Psoas muscle (tissue), 8 donors: ENCODE measurements around the gene PRR29. TPM values are rescaled to one million over a fixed set of nuclear protein-coding genes. Genes with fewer than 3 reads are reported as not detected.
A peak's percentile ranks its signal among the peaks of the same experiment; 100 is the strongest.

Experiments used
- ATAC-seq, 4 donors: fragments of 200-7000 bp; cut with Tn5 transposase; one replicate each; pipeline ENCODE4 v1.9.1; 2020; ENCODE audit warnings: moderate library complexity in 3 of 4, mild to moderate bottlenecking in 2 of 4
- DNase-seq, 2 donors: peaks; one replicate each; pipeline ENCODE4 v3.0.0-alpha.2; 2020
- H3K27ac ChIP-seq: fragments of 200-600 bp; one replicate; pipeline ENCODE4 v1.8.0; 2022
- H3K27me3 ChIP-seq, 3 donors: fragments of 200-600 bp in 1 of 3; one replicate each; pipeline versions ENCODE4 v1.6.1 to v1.8.0; 2013 to 2022; ENCODE audit warnings: low read length in 2 of 3, mild to moderate bottlenecking in 2 of 3, moderate library complexity in 1 of 3; ENCODE audit not compliant: insufficient read depth in 3 of 3
- H3K36me3 ChIP-seq, 2 donors: fragments of 200-600 bp in 1 of 2; one replicate each; pipeline versions ENCODE4 v1.6.1 to v1.8.0; 2013 to 2022; ENCODE audit warnings: low read depth in 1 of 2, mild to moderate bottlenecking in 1 of 2, moderate library complexity in 1 of 2; ENCODE audit not compliant: insufficient read depth in 1 of 2
- H3K4me1 ChIP-seq: fragments of 200-600 bp; one replicate; pipeline ENCODE4 v1.8.0; 2022
- H3K4me3 ChIP-seq: fragments of 200-600 bp; one replicate; pipeline ENCODE4 v1.8.0; 2022; ENCODE audit warnings: mild to moderate bottlenecking
- H3K9me3 ChIP-seq: fragments of 200-600 bp; one replicate; pipeline ENCODE4 v1.8.0; 2022
- WGBS, 3 donors: extraction: QIAGEN DNeasy Blood & Tissue Kit; methylation state at CpG; one replicate each; pipeline versions ENCODE4 v1.1.6 to v1.1.7; 2013; 5-methylcytosine and 5-hydroxymethylcytosine counted together
- intact Hi-C, 2 donors: fragments of 100-400 bp; cut with DNase I; formaldehyde crosslinking; loops; one replicate each; pipeline versions ENCODE4 v1.11.0 to v1.14.2; 2022
- long read RNA-seq, 2 donors: library from polyadenylated mRNA; unstranded; transcript quantifications; one replicate each; pipeline ENCODE4 v2.0.0, GENCODE V29; 2021
- polyA plus RNA-seq, 3 donors: library from polyadenylated mRNA; stranded (reverse); fragments of 200-250 nt; gene quantifications; one replicate each; pipeline ENCODE4 v1.2.3, GENCODE V29; 2013
- total RNA-seq, 4 donors: library from RNA; stranded (reverse); fragmentation: NEBNext Ultra II Directional in 2 of 4; extraction: Animal tissue kit (Norgen Biotek cat#: 25700) in 2 of 4; gene quantifications; one replicate each; pipeline versions ENCODE4 v1.2.1 to v1.2.4, GENCODE V29; 2021 to 2023
- TF ChIP-seq, protein P1 (sequence below): fragments of 200-600 bp; IDR thresholded peaks from one replicate; pipeline ENCODE4 v1.8.0; 2022; ENCODE audit warnings: antibody characterized with exemption
- donor health status: healthy with polysubstance abuse.
- donor health status: DM: no; HTN: no; CAD: no; lungs with moderate emphysema.
- donor health status: Bipolar disorder and iron deficiency.
- donor health status: healthy.
- donor health status: DM: yes; HTN: yes; CAD: no.
- donor health status: DM: no; HTN: no; CAD: no.
- donor health status: DM: no; HTN: no; CAD: no.
- donor health status: DM: yes; HTN: yes; CAD: no.

Gene PRR29
- under 1 TPM in 3 of 4 donors, not detected in 1; 0.19 to 0.47 (median 0.25) TPM for total RNA-seq
- under 1 TPM; 0.09 to 0.13 (median 0.11) TPM for polyA plus RNA-seq
- long read RNA-seq, donor 1: 0 reads
- long read RNA-seq, donor 2: 0 reads

GRCh38 chr17:63998050-63998720 lies at the start of gene PRR29:
PRR29 (plus strand) TSS chr17:63998351; CDS start chr17:63998365, 14 bp downstream.
- peak; percentile 58 to 77 (median 68) for ATAC-seq
- H3K36me3 ChIP-seq: no peaks in the 10 kb centered on the region
- peak within 1 kb of the TSS; percentile 64 for H3K4me3 ChIP-seq
- DNase-seq: peak; percentile 71 to 85
- no peaks in the 10 kb centered on the region for H3K9me3 ChIP-seq
- H3K27me3 ChIP-seq: peaks cover 0 to 23% (median 4%) of the 10 kb centered on the region in 3 donors
- peaks cover 14% of the 10 kb centered on the region for H3K4me1 ChIP-seq
- H3K27ac ChIP-seq: no peak within 1 kb of the TSS
- intact Hi-C loops: loop anchor here in 1 of 2 donors (5.0 kb wide), 1 partner anchor 66 kb away; the partner anchor contains the start of gene CD79B
- 1 to 2% (median 1%) methylated on average over 23 to 43 of the region's 43 CpGs for WGBS, 3 donors
- TF ChIP-seq, protein P1, sequence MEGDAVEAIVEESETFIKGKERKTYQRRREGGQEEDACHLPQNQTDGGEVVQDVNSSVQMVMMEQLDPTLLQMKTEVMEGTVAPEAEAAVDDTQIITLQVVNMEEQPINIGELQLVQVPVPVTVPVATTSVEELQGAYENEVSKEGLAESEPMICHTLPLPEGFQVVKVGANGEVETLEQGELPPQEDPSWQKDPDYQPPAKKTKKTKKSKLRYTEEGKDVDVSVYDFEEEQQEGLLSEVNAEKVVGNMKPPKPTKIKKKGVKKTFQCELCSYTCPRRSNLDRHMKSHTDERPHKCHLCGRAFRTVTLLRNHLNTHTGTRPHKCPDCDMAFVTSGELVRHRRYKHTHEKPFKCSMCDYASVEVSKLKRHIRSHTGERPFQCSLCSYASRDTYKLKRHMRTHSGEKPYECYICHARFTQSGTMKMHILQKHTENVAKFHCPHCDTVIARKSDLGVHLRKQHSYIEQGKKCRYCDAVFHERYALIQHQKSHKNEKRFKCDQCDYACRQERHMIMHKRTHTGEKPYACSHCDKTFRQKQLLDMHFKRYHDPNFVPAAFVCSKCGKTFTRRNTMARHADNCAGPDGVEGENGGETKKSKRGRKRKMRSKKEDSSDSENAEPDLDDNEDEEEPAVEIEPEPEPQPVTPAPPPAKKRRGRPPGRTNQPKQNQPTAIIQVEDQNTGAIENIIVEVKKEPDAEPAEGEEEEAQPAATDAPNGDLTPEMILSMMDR: no peak

DNA sequence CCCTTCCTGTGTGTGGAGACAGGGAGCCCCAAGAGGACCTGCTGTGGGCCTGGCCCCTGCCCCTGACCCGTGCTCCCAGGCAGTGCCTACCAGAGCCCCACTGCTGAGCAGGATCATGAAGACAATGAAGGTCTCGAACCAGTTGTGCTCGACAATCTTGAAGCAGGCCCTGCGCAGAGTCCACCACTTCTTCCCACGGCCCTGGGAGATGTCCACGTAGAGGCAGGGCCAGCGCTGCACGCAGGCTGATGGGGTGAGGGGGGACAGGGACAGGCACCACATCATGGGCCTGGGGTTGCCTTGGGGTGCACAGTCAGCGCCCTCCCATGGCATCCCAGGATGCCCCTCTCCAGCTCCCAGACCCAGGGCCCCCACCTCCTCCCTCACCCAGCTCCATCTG lies 49.6 kb upstream of the PRR29 start:
- no peak overlapping the region for H3K27ac ChIP-seq
- H3K4me1 ChIP-seq: peaks cover 47% of the 10 kb centered on the region
- WGBS, 3 donors: 88 to 90% (median 88%) methylated on average over 9 of the region's 9 CpGs
- intact Hi-C loops: no loop called here
- H3K4me3 ChIP-seq: no peak overlapping the region
- no peaks in the 10 kb centered on the region for H3K27me3 ChIP-seq
- DNase-seq: no peak
- TF ChIP-seq, protein P1: no peak
- ATAC-seq: no peak
- H3K9me3 ChIP-seq: no peaks in the 10 kb centered on the region
- peaks cover 0 to 80% of the 10 kb centered on the region in 2 donors for H3K36me3 ChIP-seq

- intact Hi-C loops: loop anchor here in 1 of 2 donors (5.0 kb wide), 1 partner anchor 38 kb away; no protein-coding TSS in a partner anchor
- Histone ChIP-seq H3K27me3 (no peaks in the 10 kb centered on the region), H3K4me3 (no peak overlapping the region), H3K36me3 (peaks cover 0 to 74% of the 10 kb centered on the region in 2 donors), H3K27ac (peak overlapping the region; percentile 77), H3K9me3 (no peaks in the 10 kb centered on the region), H3K4me1 (peaks cover 55% of the 10 kb centered on the region)
- TF ChIP-seq, protein P1: no peak
- WGBS, 3 donors: 30 to 43% (median 36%) methylated on average over 17 to 18 of the region's 18 CpGs
- peak; percentile 16 to 53 (median 43) for ATAC-seq
- DNase-seq: no peak
These were observed 48.4 kb upstream of the PRR29 start for GRCh38 chr17:63949576-63950250.

- TF ChIP-seq, protein P1: peak; percentile 47
- no peak for ATAC-seq
- Histone ChIP-seq H3K36me3 (peaks cover 0 to 76% of the 10 kb centered on the region in 2 donors), H3K9me3 (no peaks in the 10 kb centered on the region), H3K27ac (peak overlapping the region; percentile 77), H3K4me1 (peaks cover 60% of the 10 kb centered on the region), H3K4me3 (no peak overlapping the region), H3K27me3 (no peaks in the 10 kb centered on the region)
- intact Hi-C loops: loop anchor here in 1 of 2 donors (5.0 kb wide), 1 partner anchor 36 kb away; no protein-coding TSS in a partner anchor
- no peak for DNase-seq
- WGBS, 3 donors: 75 to 88% (median 80%) methylated on average over 29 of the region's 29 CpGs
These were observed 46.9 kb upstream of the PRR29 start for GRCh38 chr17:63950940-63951907.
